SU-DHL-6 (cell line): Measurements from ENCODE around the gene IL17RC.

ENCODE experiments used
- H2AFZ ChIP-seq: fragments of 200-600 bp; sonication (generic); 2 replicates; pipeline ENCODE4 v1.6.1; 2014; ENCODE audit warnings: low read depth, mild to moderate bottlenecking, moderate library complexity, mixed read lengths, antibody characterized with exemption, low read length; ENCODE audit not compliant: severe bottlenecking
- H3F3A ChIP-seq: fragments of 200-600 bp; shearing (Covaris generic); 2 replicates; pipeline ENCODE4 v1.6.0; 2016; ENCODE audit warnings: antibody characterized with exemption, mild to moderate bottlenecking; ENCODE audit not compliant: insufficient read depth
- H3K27ac ChIP-seq: fragments of 200-600 bp; sonication (generic); 2 replicates; pipeline ENCODE4 v1.5.1; 2016; ENCODE audit warnings: low read depth, mild to moderate bottlenecking, low read length, moderate library complexity, mixed read lengths
- H3K27me3 ChIP-seq: fragments of 200-600 bp; sonication (generic), shearing (Covaris generic); 2 replicates; pipeline ENCODE4 v1.6.0; 2014; ENCODE audit warnings: mild to moderate bottlenecking, low read length
- H3K36me3 ChIP-seq: fragments of 200-600 bp; sonication (generic); 2 replicates; pipeline ENCODE4 v1.6.1; 2014; ENCODE audit warnings: mild to moderate bottlenecking, low read length, mixed read lengths
- H3K4me2 ChIP-seq: fragments of 300-600, 200-600 bp; shearing (Covaris generic), sonication (generic); 2 replicates; pipeline ENCODE4 v1.6.0; 2014; ENCODE audit warnings: low read length, low read depth, mild to moderate bottlenecking; ENCODE audit not compliant: poor library complexity, severe bottlenecking
- H3K4me3 ChIP-seq: fragments of 200-600 bp; sonication (generic); 2 replicates; pipeline ENCODE4 v1.5.1; 2014; ENCODE audit warnings: antibody characterized with exemption, low read length, mild to moderate bottlenecking, mixed read lengths; ENCODE audit not compliant: insufficient read depth, poor library complexity, severe bottlenecking
- H3K79me2 ChIP-seq: fragments of 200-600 bp; sonication (generic); 2 replicates; pipeline ENCODE4 v1.6.1; 2014; ENCODE audit warnings: mild to moderate bottlenecking, low read length, moderate library complexity; ENCODE audit not compliant: insufficient read depth
- H3K9ac ChIP-seq: fragments of 200-600 bp; sonication (generic); 2 replicates; pipeline ENCODE4 v1.7.0; 2014; ENCODE audit warnings: mild to moderate bottlenecking, low read length
- H3K9me2 ChIP-seq: fragments of 200-600 bp; sonication (generic); replicated peaks from 2 replicates; pipeline ENCODE4 v1.6.1; 2014; ENCODE audit warnings: low read length; ENCODE audit not compliant: insufficient read depth
- H3K9me3 ChIP-seq: fragments of 200-600 bp; sonication (generic); 2 replicates; pipeline ENCODE4 v1.6.1; 2014; ENCODE audit warnings: low read length, mixed read lengths; ENCODE audit not compliant: insufficient read depth
- H4K20me1 ChIP-seq: fragments of 200-600 bp; sonication (generic); 2 replicates; pipeline ENCODE4 v1.6.1; 2014; ENCODE audit warnings: low read depth, mild to moderate bottlenecking, antibody characterized with exemption, low read length, moderate library complexity, mixed read lengths
- EZH2phosphoT487 ChIP-seq: fragments of 200-600 bp; sonication (generic), shearing (Covaris generic); conservative IDR thresholded peaks from 2 replicates; pipeline ENCODE4 v1.6.1; 2018; ENCODE audit warnings: mild to moderate bottlenecking, antibody characterized with exemption, low read length, moderate library complexity, mixed read lengths
- TF ChIP-seq, protein P1 (sequence below): fragments of 200-600 bp; sonication (generic); IDR thresholded peaks from one replicate; pipeline ENCODE4 v1.5.1; 2017; ENCODE audit warnings: antibody characterized with exemption, mild to moderate bottlenecking, low read length, moderate library complexity; ENCODE audit not compliant: insufficient read depth, poor library complexity, severe bottlenecking

IL17RC gene

DNA sequence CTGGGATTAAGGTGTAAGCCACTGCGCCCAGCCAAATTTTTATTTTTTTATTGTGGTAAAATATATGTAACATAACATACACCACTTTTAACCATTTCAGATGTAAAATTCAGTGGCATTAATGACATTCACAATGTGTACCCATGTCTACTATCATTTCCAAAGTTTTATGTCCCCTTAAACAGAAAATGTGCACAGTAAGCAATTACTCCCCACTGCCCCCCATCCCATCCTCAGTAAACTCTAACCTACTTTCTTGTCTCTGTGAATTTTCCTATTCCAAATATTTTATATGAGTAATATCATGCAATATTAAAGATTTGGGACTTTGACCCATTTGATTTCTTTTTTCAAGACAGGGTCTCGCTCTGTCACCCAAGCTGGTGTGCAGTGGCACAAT, 49.9 kb downstream of the IL17RC start:
- Histone ChIP-seq H4K20me1 (no peaks in the 10 kb centered on the region), H3K27me3 (no peaks in the 10 kb centered on the region), H3K79me2 (no peaks in the 10 kb centered on the region), H2AFZ (no peak overlapping the region), H3K36me3 (0 out of 2 replicates have a peak, but pooled peaks cover 11% of the 10 kb centered on the region), H3K9me2 (no peaks in the 10 kb centered on the region), H3K4me3 (no peak overlapping the region), H3K27ac (no peak overlapping the region), H3K4me2 (no peak overlapping the region), H3F3A (0 out of 2 replicates have a peak, but pooled peaks cover 1% of the 10 kb centered on the region), H3K9me3 (no peaks in the 10 kb centered on the region), H3K9ac (no peak overlapping the region)
- TF ChIP-seq, protein P1, sequence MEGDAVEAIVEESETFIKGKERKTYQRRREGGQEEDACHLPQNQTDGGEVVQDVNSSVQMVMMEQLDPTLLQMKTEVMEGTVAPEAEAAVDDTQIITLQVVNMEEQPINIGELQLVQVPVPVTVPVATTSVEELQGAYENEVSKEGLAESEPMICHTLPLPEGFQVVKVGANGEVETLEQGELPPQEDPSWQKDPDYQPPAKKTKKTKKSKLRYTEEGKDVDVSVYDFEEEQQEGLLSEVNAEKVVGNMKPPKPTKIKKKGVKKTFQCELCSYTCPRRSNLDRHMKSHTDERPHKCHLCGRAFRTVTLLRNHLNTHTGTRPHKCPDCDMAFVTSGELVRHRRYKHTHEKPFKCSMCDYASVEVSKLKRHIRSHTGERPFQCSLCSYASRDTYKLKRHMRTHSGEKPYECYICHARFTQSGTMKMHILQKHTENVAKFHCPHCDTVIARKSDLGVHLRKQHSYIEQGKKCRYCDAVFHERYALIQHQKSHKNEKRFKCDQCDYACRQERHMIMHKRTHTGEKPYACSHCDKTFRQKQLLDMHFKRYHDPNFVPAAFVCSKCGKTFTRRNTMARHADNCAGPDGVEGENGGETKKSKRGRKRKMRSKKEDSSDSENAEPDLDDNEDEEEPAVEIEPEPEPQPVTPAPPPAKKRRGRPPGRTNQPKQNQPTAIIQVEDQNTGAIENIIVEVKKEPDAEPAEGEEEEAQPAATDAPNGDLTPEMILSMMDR = no peak
- TF ChIP-seq EZH2phosphoT487 = no peak

DNA sequence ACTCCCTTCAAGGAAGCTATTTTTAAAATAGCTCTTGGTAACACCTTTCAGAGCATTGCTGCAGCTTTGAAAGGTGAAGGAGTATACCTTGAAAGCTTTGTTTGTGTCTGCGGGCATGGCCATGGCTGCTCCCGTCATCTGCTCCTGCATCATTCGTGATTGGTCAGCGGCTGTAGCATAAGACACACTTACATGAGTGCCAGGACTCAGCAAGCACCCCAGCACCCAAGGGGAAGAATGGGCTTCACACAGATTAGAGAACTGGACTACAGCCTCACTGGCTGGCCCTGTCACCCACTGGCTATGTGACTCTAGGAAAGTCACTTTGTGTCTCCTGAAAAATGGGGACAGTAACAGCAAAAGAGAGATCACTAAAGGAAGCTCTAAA, 52.7 kb downstream of the IL17RC start:
- Histone ChIP-seq H3K27ac (no peak overlapping the region), H3K9me3 (no peaks in the 10 kb centered on the region), H3F3A (0 out of 2 replicates have a peak, but pooled peaks cover 5% of the 10 kb centered on the region), H3K27me3 (no peaks in the 10 kb centered on the region), H3K4me3 (no peak overlapping the region), H3K79me2 (no peaks in the 10 kb centered on the region), H2AFZ (no peak overlapping the region), H3K9ac (no peak overlapping the region), H3K36me3 (0 out of 2 replicates have a peak, but pooled peaks cover 11% of the 10 kb centered on the region), H4K20me1 (no peaks in the 10 kb centered on the region), H3K9me2 (no peaks in the 10 kb centered on the region), H3K4me2 (no peak overlapping the region)
- TF ChIP-seq, protein P1 = no peak
- TF ChIP-seq EZH2phosphoT487 = no peak

DNA sequence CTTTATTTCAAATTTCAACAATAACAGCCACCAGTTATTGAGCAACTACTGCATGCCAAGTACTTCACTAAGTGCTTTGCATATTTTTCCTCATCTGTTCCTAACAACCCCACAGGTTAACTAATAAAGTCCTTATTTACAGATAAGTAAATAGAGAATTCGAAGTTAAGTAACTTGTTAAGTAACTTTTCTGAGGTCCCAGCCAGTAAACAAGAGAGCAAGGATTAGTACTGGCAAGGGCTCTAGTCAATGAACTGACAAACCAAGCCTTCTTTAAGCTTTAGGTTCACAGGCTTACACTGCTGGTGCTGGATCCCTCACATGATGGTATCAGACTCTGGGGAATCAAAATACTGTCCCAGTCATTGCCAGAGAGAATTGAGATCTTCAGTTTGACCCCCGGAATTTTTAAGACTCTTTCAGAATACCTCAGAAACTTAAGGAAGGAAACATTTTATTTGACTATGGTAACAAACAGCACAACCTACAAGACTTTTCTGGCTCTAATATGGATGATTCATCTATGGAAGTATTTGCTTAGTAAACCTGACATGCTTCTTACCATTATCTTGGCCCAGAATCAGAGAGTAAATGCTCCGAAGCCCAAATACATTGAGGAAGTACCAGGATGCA, 53.2 kb downstream of the IL17RC start:
- Histone ChIP-seq H4K20me1 (no peaks in the 10 kb centered on the region), H3F3A (0 out of 2 replicates have a peak, but pooled peaks cover 5% of the 10 kb centered on the region), H2AFZ (no peak overlapping the region), H3K9ac (no peak overlapping the region), H3K36me3 (0 out of 2 replicates have a peak, but pooled peaks cover 11% of the 10 kb centered on the region), H3K79me2 (no peaks in the 10 kb centered on the region), H3K4me2 (no peak overlapping the region), H3K9me2 (no peaks in the 10 kb centered on the region), H3K4me3 (no peak overlapping the region), H3K27me3 (no peaks in the 10 kb centered on the region), H3K27ac (no peak overlapping the region), H3K9me3 (no peaks in the 10 kb centered on the region)
- TF ChIP-seq, protein P1 = no peak
- no peak for TF ChIP-seq EZH2phosphoT487
